Effector memory CD4-positive, alpha-beta T cell (primary cell): Measurements from ENCODE around the gene SNX3.
"Not testable (repeated sequence)": the region's sequence is repeated elsewhere in the genome, so short reads cannot be mapped to it uniquely, and the experiment has no call there.

Source experiments
- DNase-seq, 3 donors: peaks; one replicate each; pipeline ENCODE4 v3.0.0-alpha.2; 2020
- H3K27ac ChIP-seq: 2 replicates; pipeline ENCODE4 v1.7.0; 2013; ENCODE audit warnings: mild to moderate bottlenecking, low read length, moderate library complexity; ENCODE audit not compliant: insufficient read depth, poor library complexity, severe bottlenecking
- H3K27me3 ChIP-seq: replicated peaks from 2 replicates; pipeline ENCODE4 v1.7.0; 2013; ENCODE audit warnings: mild to moderate bottlenecking, low read length; ENCODE audit not compliant: insufficient read depth, control insufficient read depth, poor library complexity, severe bottlenecking
- H3K36me3 ChIP-seq: 2 replicates; pipeline ENCODE4 v1.7.0; 2013; ENCODE audit warnings: mild to moderate bottlenecking, low read length, moderate library complexity; ENCODE audit not compliant: control insufficient read depth, insufficient read depth
- H3K4me1 ChIP-seq: 2 replicates; pipeline ENCODE4 v1.7.0; 2013; ENCODE audit warnings: low read length, mild to moderate bottlenecking; ENCODE audit not compliant: control insufficient read depth, insufficient read depth, poor library complexity, severe bottlenecking
- H3K4me3 ChIP-seq: 2 replicates; pipeline ENCODE4 v1.7.0; 2013; ENCODE audit warnings: low read length, low read depth, mild to moderate bottlenecking; ENCODE audit not compliant: insufficient read depth, poor library complexity, severe bottlenecking
- H3K9me3 ChIP-seq: 2 replicates; pipeline ENCODE4 v1.7.0; 2013; ENCODE audit warnings: mild to moderate bottlenecking, low read length, moderate library complexity; ENCODE audit not compliant: control insufficient read depth
- total RNA-seq, 3 donors: gene quantifications; one replicate each; lab custom pipeline; 2026; lab: John Stamatoyannopoulos, UW

The SNX3 gene
- total RNA-seq: 38.3 to 54.3 (median 39.8) reads per million in 3 donors

- peak within 1 kb of the TSS; percentile 98 for H3K4me3 ChIP-seq
- H3K36me3 ChIP-seq: no peaks in the 10 kb centered on the region
- no peaks in the 10 kb centered on the region for H3K9me3 ChIP-seq
- H3K27ac ChIP-seq: peak within 1 kb of the TSS; percentile 93
- DNase-seq: peak; percentile 79 to 83 (median 82)
- peaks cover 9% of the 10 kb centered on the region for H3K4me1 ChIP-seq
- no peaks in the 10 kb centered on the region for H3K27me3 ChIP-seq
Observed at GRCh38 chr6:108260809-108261569, at the start of gene SNX3. Gene SNX3, minus strand, starts transcription at chr6:108261040. Its CDS starts 119 bp downstream, at chr6:108260921.

GRCh38 chr6:108309844-108310243 is 49.0 kb upstream of the SNX3 start:
- Histone ChIP-seq H3K27me3 (no peaks in the 10 kb centered on the region), H3K9me3 (no peaks in the 10 kb centered on the region), H3K4me1 (no peaks in the 10 kb centered on the region), H3K4me3 (no peak overlapping the region), H3K36me3 (no peaks in the 10 kb centered on the region), H3K27ac (no peak overlapping the region)
- no peak for DNase-seq

- DNase-seq, H3K4me1 ChIP-seq, H3K27ac ChIP-seq, H3K36me3 ChIP-seq, H3K9me3 ChIP-seq, H3K4me3 ChIP-seq, H3K27me3 ChIP-seq: not testable (repeated sequence)
Observed at GRCh38 chr6:108308641-108309040, 47.8 kb upstream of the SNX3 start.

- no peak overlapping the region for H3K4me3 ChIP-seq
- no peaks in the 10 kb centered on the region for H3K36me3 ChIP-seq
- DNase-seq: no peak
- H3K27ac ChIP-seq: no peak overlapping the region
- no peaks in the 10 kb centered on the region for H3K4me1 ChIP-seq
- H3K27me3 ChIP-seq: no peaks in the 10 kb centered on the region
- H3K9me3 ChIP-seq: no peaks in the 10 kb centered on the region
Observed at GRCh38 chr6:108304646-108305045, 43.8 kb upstream of the SNX3 start.

GRCh38 chr6:108302386-108302785 is 41.5 kb upstream of the SNX3 start:
- no peak for DNase-seq
- Histone ChIP-seq H3K9me3 (no peaks in the 10 kb centered on the region), H3K36me3 (no peaks in the 10 kb centered on the region), H3K4me1 (no peaks in the 10 kb centered on the region), H3K4me3 (no peak overlapping the region), H3K27me3 (no peaks in the 10 kb centered on the region), H3K27ac (no peak overlapping the region)

GRCh38 chr6:108295676-108296075 is 34.8 kb upstream of the SNX3 start:
- no peak for DNase-seq
- Histone ChIP-seq H3K27ac (no peak overlapping the region), H3K4me1 (peaks cover 4% of the 10 kb centered on the region), H3K36me3 (no peaks in the 10 kb centered on the region), H3K9me3 (no peaks in the 10 kb centered on the region), H3K27me3 (no peaks in the 10 kb centered on the region), H3K4me3 (peak overlapping the region; percentile 95)

- Histone ChIP-seq H3K27ac (peak within 1 kb of the TSS; percentile 95), H3K9me3 (no peaks in the 10 kb centered on the region), H3K27me3 (no peaks in the 10 kb centered on the region), H3K36me3 (no peaks in the 10 kb centered on the region), H3K4me1 (peaks cover 4% of the 10 kb centered on the region), H3K4me3 (peak within 1 kb of the TSS; percentile 95)
- DNase-seq: peak; percentile 65 to 83 (median 78)
Observed at GRCh38 chr6:108294727-108295625, 34.1 kb upstream of the SNX3 start, which contains the start of gene AFG1L. Gene AFG1L, plus strand, starts transcription at chr6:108295054. Its CDS starts 26 bp downstream, at chr6:108295080.

GRCh38 chr6:108294297-108294726 is 33.5 kb upstream of the SNX3 start:
- H3K36me3 ChIP-seq: no peaks in the 10 kb centered on the region
- H3K27me3 ChIP-seq: no peaks in the 10 kb centered on the region
- peak overlapping the region; percentile 95 for H3K4me3 ChIP-seq
- no peaks in the 10 kb centered on the region for H3K9me3 ChIP-seq
- H3K4me1 ChIP-seq: peaks cover 4% of the 10 kb centered on the region
- H3K27ac ChIP-seq: peak overlapping the region; percentile 95
- no peak for DNase-seq

- H3K27ac ChIP-seq: no peak overlapping the region
- H3K4me3 ChIP-seq: peak overlapping the region; percentile 95
- no peaks in the 10 kb centered on the region for H3K36me3 ChIP-seq
- no peaks in the 10 kb centered on the region for H3K27me3 ChIP-seq
- H3K4me1 ChIP-seq: peaks cover 4% of the 10 kb centered on the region
- H3K9me3 ChIP-seq: no peaks in the 10 kb centered on the region
- DNase-seq: no peak
Observed at GRCh38 chr6:108293527-108294296, 32.9 kb upstream of the SNX3 start.
